GM21526 (cell line): ENCODE results near the gene FAM171A1.

Experiments
- ATAC-seq: cut with Tn5 transposase; IDR thresholded peaks from one replicate; pipeline ENCODE4 v1.9.1; 2021; ENCODE audit warnings: moderate library complexity; ENCODE audit not compliant: unreplicated experiment, low FRiP score

The FAM171A1 gene

GRCh38 chr10:15253951-15254807 is 116.9 kb downstream of the FAM171A1 start:
- ATAC-seq, result no peak

DNA sequence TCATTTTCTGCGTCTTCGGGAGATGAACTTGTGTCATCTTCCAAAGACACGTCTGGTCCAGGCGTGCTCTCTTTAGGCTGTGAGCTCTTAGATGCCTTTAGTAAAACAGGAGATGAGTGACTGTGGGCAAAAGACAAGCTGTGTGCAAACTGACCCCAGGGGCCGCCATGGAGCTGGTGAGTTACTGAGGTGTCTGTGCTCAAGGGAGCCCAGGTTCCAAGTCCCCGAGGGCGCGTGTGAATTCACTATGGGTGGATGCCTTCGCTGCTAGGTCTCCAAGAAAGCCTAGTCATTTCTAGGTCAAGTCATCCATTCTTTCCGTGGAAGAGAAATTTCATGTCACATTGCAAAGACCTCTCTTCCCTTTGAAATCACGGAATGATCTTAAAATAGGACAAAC is 118.7 kb downstream of the FAM171A1 start:
- no peak for ATAC-seq

- ATAC-seq, result no peak
Observed at GRCh38 chr10:15251791-15252380, 119.2 kb downstream of the FAM171A1 start.

DNA sequence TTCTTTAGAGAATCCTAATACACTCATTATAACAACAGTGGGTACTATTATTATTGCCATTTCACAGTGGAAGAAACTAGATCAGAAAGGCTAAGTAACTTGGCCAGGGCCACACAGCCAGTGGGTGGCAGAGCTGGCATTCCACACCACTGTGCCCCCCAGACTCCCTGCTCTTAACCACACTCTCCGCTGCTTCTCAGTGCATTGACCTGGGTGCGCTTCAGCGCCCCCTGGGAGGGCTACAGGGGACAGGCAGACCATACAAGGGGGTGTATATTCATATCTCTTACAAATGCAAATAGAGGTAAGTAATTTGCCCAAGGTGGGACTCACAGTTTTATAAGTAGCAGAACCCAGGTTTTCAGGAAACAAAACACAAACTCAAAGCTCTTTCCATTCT is 125.6 kb downstream of the FAM171A1 start:
- ATAC-seq, result no peak

- no peak for ATAC-seq
Observed at GRCh38 chr10:15244635-15245197, 126.4 kb downstream of the FAM171A1 start.

GRCh38 chr10:15242261-15242840 is 128.7 kb downstream of the FAM171A1 start:
- ATAC-seq, result no peak

DNA sequence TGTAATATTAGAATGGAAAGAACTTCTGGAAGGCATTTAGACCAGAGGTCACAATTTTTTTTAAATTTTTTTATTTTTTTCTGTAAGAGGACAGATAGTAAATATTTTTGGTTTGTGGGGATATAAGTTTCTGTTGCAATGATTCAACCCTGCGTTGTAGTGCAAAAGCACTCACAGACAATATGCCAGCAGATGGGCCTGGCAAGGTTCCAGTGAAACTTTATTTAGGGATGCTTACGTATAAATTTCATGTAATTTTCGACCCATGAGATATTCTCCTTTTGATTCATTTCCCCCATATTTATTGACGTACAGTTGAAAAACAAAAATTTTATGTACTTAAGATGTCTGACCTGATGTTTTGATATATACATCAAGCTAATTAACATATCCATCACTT is 129.8 kb downstream of the FAM171A1 start:
- ATAC-seq, result no peak

DNA sequence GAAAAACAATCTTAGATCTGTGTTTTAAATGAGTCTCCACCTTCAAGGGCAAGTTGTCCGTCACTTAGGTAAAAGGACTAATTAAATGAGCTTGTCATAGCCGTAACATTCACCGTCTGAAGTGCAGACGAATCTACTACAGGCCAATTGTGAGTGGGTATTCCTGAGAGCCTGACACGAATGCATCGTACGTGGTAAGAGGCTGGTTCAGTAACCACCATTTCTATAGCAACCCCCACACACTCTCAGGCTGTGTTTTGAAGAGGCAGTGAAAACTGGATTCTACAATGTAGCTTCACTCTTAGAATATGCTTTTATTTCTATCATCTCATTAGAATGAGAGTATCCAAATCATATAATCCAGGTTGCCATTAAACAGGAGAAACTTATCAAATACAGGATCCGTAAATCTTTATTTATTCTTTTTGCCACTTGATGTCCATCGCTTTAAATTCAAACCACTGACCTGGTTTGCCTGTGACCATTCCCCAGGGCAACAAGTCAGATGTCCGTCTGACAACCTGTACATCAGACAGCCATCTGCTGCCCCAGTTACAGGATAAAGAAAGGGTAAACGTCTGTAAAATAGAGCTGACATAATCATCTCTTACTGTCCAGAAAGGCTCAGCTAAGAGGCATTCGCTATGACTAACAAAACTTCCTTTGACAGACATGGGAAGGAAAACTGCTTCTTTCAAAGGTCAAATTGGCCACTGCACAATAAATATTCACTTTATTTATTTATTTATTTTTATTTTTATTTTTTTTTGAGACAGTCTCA is 132.3 kb downstream of the FAM171A1 start:
- ATAC-seq, result no peak

- ATAC-seq, result no peak
Observed at GRCh38 chr10:15237351-15237750, 133.7 kb downstream of the FAM171A1 start.

GRCh38 chr10:15236340-15236739 is 134.7 kb downstream of the FAM171A1 start:
- no peak for ATAC-seq

- no peak for ATAC-seq
Observed at GRCh38 chr10:15232279-15232678, 138.8 kb downstream of the FAM171A1 start.

- ATAC-seq, result no peak
Observed at GRCh38 chr10:15231426-15231825, 139.7 kb downstream of the FAM171A1 start.

- ATAC-seq, result no peak
Observed at GRCh38 chr10:15230257-15230656, 140.8 kb downstream of the FAM171A1 start.

DNA sequence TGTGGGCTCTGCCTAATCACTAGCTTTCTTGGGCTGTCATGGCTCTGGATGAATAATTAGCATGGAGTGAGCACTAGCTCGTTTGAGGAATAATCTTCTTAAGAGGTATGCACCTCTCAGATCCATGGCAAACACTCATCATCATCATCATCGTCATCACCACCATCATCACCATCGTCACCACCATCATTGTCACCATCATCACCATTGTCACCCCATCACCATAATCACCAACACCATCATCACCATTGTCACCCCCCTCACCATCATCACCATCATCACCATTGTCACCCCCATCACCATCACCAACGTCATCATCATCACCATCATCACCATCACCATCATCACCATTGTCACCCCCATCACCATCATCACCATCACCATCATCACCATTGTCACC is 141.8 kb downstream of the FAM171A1 start:
- no peak for ATAC-seq

DNA sequence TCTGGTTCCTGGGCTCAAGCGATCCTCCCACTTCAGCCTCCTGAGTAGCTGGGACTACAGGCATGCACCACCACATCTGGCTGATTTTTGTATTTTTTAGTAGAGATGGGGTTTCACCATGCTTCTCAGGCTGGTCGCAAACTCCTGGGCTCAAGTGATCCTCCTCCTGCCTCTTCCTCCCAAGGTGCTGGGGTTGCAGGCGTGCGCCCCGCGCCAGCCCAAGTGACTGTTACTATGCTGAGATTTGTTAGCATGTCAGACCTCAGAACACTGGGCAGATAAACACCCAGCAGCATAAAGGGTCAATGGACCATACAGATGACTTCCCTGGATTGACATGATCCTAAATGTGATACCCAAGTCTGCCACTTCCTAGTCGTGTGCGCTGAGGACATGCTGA is 142.7 kb downstream of the FAM171A1 start:
- ATAC-seq, result no peak

DNA sequence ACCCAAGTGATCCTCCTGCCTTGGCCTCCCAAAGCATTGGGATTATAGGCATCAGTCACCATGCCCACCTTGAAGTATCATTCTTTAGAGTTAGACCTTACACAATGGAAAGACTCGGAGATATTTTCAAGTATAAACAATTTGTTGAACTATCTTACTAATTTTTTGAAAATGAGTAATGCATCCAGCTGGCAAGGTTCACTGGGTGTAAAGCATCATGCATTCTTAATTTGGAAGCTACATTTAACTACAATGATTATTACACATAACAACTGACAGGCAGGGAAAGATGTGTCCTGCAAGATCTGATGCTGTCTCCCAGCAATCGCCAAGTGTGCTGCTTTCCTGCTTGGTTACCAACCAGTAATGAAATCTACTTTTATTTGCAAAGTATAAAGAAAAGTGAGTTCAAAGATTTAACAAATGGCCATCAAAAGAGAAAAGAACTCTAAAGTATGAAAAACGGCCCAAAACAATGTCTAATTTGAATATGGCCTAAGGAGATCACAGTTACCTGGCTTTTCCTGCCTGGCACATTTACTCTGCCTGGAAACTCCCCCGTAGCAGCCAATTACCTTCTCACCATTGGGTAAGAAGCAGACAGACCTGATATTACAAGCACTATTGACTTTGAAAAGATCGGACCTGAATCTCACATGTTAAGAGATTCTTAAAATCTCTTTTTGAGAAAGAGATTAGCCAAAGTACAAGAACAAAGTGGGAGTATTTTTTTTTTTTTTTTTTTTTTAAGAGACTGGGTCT is 143.3 kb downstream of the FAM171A1 start:
- no peak for ATAC-seq

GRCh38 chr10:15225511-15225910 is 145.6 kb downstream of the FAM171A1 start:
- ATAC-seq, result no peak

DNA sequence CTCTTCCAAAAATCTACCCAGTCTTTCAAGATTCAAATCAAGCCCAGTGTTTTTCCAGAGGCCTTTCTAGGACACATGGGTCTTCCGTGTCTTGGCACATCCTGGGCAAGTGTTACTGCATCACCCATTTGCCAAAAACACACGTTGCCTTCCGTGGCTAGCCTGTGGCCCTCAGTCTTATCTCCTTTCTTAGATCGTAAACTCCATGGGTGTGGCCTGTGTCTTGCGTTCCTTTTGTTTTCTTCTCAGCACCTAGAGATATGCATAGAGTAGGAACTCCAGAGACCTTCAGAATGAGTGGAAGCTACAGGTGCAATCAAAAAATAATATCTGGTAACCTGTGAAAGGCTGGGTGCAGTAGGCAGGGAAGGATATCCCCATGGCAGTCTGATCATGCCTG is 146.1 kb downstream of the FAM171A1 start:
- ATAC-seq, result no peak

- no peak for ATAC-seq
Observed at GRCh38 chr10:15223174-15223573, 147.9 kb downstream of the FAM171A1 start.

GRCh38 chr10:15222511-15222910 is 148.6 kb downstream of the FAM171A1 start:
- no peak for ATAC-seq
